Kidney (tissue), 14 donors: Measurements from ENCODE around the gene ACTR1A. TPM values are rescaled to one million over a fixed set of nuclear protein-coding genes. Genes with fewer than 3 reads are reported as not detected.
"Not testable (repeated sequence)": the region's sequence is repeated elsewhere in the genome, so short reads cannot be mapped to it uniquely, and the experiment has no call there.

Experiments
- DNase-seq, 5 donors: peaks; one replicate each; pipeline ENCODE4 v3.0.0-alpha.2; 2013 to 2020
- FAIRE-seq: peaks from 2 replicates; lab custom pipeline; 2012; peaks lifted over from hg19 to GRCh38; lab: Jason Lieb, UNC
- H3K27ac ChIP-seq, 2 donors: one replicate each; pipeline ENCODE4 v1.7.0; 2013; ENCODE audit warnings: low read depth in 2 of 2, low read length in 2 of 2, inconsistent platforms in 1 of 2
- H3K27me3 ChIP-seq: one replicate; pipeline ENCODE4 v1.7.1; 2013; ENCODE audit warnings: low read length, inconsistent platforms; ENCODE audit not compliant: control insufficient read depth, insufficient read depth
- H3K36me3 ChIP-seq, 3 donors: one replicate each; pipeline versions ENCODE4 v1.7.0 to v1.7.1; 2013; ENCODE audit warnings: low read length in 3 of 3, control low read depth in 1 of 3, inconsistent platforms in 1 of 3; ENCODE audit not compliant: insufficient read depth in 3 of 3, control insufficient read depth in 2 of 3
- H3K4me1 ChIP-seq, 3 donors: one replicate each; pipeline versions ENCODE4 v1.7.0 to v1.7.1; 2013; ENCODE audit warnings: low read length in 3 of 3, inconsistent platforms in 1 of 3, low read depth in 1 of 3; ENCODE audit not compliant: control insufficient read depth in 2 of 3, insufficient read depth in 2 of 3
- H3K4me3 ChIP-seq, 3 donors: one replicate each; pipeline versions ENCODE4 v1.7.0 to v1.8.1; 2013; ENCODE audit warnings: low read length in 3 of 3, control low read depth in 1 of 3, inconsistent platforms in 1 of 3
- H3K9ac ChIP-seq, 3 donors: one replicate each; pipeline versions ENCODE4 v1.7.0 to v1.7.1; 2013; ENCODE audit warnings: low read length in 3 of 3, control low read depth in 1 of 3, inconsistent platforms in 1 of 3
- H3K9me3 ChIP-seq, 3 donors: one replicate each; pipeline versions ENCODE4 v1.7.0 to v1.7.1; 2013; ENCODE audit warnings: low read length in 3 of 3, control low read depth in 1 of 3, inconsistent platforms in 1 of 3; ENCODE audit not compliant: control insufficient read depth in 2 of 3, insufficient read depth in 1 of 3
- intact Hi-C: fragments of 100-400 bp; cut with DNase I; formaldehyde crosslinking; loops from one replicate; pipeline ENCODE4 v1.11.1; 2022
- polyA plus RNA-seq: library from polyadenylated mRNA; stranded (reverse); fragments of 350-450 nt; fragmentation: Illumina TruSeq; extraction: RNeasy Lipid Tissue Mini Kit (QIAGEN cat#74804); gene quantifications from one replicate; pipeline ENCODE4 v1.2.3, GENCODE V29; 2014; ENCODE audit warnings: low read depth, low replicate concordance; ENCODE audit not compliant: insufficient read depth
- total RNA-seq: library from RNA; stranded (reverse); fragmentation: NEBNext Ultra II Directional; extraction: Animal tissue kit (Norgen Biotek cat#: 25700); gene quantifications from one replicate; pipeline ENCODE4 v1.2.1, GENCODE V29; 2021
- TF ChIP-seq, protein P1 (sequence below): IDR thresholded peaks from 3 replicates; pipeline ENCODE4 v1.5.1; 2012; ENCODE audit warnings: mild to moderate bottlenecking, moderate library complexity, borderline replicate concordance; ENCODE audit not compliant: insufficient read depth; ENCODE audit errors: extremely low read depth
- donor health status: control.
- donor health status: control.
- donor health status: control.
- donor health status: control.
- donor health status: control.
- donor health status: DM: yes; HTN: yes; CAD: no.
- donor health status: Normal renal cell carcinoma (clear cell type).

The ACTR1A gene
- total and polyA plus RNA-seq, 2 donors from 2014 or later, result 74.2 to 74.7 TPM

DNA sequence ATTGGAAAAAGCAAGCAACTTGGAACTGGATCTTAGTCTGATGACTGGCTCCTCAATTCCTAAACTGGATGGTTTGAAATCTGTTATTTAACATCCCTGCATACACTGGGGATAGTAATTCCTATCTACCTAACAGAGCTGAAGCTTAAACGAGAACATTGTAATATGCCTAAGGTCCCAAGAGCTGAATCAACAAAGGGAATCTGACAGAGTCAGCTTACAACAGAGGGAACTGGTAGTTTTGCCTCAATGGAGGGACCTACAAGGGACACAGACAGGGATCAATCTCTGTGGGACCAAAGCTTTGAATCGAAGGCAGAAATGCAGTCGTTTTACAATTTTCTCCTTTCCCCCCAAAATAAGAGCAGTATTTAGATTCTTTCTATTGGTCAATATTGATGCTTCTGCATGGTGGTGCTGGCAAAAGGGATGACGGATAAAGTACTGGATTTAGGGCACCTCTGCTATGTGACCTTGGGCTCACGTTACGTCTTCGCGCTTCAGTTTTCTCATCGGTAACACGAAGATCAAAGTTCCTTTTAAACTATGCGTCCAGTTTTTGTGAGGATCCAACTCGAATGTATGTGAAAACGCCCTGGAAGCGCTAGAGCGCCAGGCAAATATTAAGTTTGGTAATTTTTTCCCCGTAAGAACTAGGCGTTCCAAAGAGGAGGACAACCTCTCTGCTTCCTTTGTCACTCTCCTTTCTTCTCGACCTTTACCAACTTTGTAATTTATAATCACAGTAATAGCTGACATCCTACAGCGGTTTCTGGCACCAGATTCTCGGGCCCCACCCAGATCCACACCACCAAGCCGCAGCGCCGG is 1.1 kb downstream of the ACTR1A start:
- intact Hi-C loops, result no loop called here
- Histone ChIP-seq H3K4me1 (peaks cover 0 to 17% (median 11%) of the 10 kb centered on the region in 3 donors), H3K27ac (peak overlapping the region in 1 of 2 donors; percentile 65), H3K27me3 (no peaks in the 10 kb centered on the region), H3K9me3 (no peaks in the 10 kb centered on the region), H3K4me3 (peak overlapping the region; percentile 94 to 100 (median 95)), H3K36me3 (no peaks in the 10 kb centered on the region), H3K9ac (peak overlapping the region; percentile 72 to 78 (median 73))
- DNase-seq (peak in 1 of 5 donors; percentile 36), FAIRE-seq (no peak)
- TF ChIP-seq, protein P1, sequence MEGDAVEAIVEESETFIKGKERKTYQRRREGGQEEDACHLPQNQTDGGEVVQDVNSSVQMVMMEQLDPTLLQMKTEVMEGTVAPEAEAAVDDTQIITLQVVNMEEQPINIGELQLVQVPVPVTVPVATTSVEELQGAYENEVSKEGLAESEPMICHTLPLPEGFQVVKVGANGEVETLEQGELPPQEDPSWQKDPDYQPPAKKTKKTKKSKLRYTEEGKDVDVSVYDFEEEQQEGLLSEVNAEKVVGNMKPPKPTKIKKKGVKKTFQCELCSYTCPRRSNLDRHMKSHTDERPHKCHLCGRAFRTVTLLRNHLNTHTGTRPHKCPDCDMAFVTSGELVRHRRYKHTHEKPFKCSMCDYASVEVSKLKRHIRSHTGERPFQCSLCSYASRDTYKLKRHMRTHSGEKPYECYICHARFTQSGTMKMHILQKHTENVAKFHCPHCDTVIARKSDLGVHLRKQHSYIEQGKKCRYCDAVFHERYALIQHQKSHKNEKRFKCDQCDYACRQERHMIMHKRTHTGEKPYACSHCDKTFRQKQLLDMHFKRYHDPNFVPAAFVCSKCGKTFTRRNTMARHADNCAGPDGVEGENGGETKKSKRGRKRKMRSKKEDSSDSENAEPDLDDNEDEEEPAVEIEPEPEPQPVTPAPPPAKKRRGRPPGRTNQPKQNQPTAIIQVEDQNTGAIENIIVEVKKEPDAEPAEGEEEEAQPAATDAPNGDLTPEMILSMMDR, result no peak

DNA sequence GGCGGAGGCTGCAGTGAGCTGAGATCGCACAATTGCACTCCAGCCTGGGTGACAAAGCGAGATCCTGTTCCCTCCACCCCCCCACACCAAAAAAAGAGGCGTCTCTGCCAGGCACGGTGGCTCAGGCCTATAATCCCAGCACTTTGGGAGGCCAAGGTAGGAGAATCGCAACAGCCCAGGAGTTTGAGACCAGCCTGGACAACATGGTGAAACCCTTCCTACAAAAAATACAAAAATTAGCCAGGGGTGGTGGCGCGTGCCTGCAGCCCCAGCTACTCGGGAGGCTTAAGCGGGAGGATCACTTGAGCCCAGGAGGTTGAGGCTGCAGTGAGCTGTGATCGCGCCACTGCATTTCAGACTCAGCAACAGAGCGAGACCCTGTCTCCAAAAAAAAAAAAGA is 1.8 kb downstream of the ACTR1A start:
- FAIRE-seq, H3K27me3 ChIP-seq, H3K36me3 ChIP-seq, H3K9me3 ChIP-seq, intact Hi-C loops, H3K4me3 ChIP-seq, H3K27ac ChIP-seq, H3K9ac ChIP-seq: not testable (repeated sequence)
- peaks cover 0 to 17% (median 11%) of the 10 kb centered on the region in 3 donors for H3K4me1 ChIP-seq
- peak in 1 of 5 donors; percentile 59 for DNase-seq

DNA sequence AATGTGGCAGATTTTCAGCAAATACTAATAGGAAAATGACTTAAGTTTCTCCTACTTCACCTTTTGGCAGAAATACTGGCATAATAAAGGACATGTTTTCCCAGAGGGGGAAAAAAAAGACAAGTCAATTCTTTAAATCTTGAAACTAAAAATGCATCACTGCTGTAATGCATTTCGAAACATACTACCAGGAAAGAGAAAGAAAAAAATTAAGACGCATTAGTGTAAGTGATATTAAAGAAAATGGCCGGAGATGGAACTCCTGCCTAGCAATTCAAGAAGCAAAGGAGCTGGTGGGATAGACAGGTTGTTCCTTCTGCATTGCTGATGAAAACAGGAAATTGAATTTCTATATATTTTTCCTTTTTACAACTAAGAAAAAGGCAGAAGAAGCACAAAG is 3.2 kb downstream of the ACTR1A start:
- Histone ChIP-seq H3K9ac (no peak overlapping the region), H3K27me3 (no peaks in the 10 kb centered on the region), H3K4me3 (no peak overlapping the region), H3K4me1 (peaks cover 0 to 11% (median 3%) of the 10 kb centered on the region in 3 donors), H3K36me3 (no peaks in the 10 kb centered on the region), H3K9me3 (no peaks in the 10 kb centered on the region), H3K27ac (no peak overlapping the region)
- DNase-seq (no peak), FAIRE-seq (no peak)
- intact Hi-C loops, result no loop called here
- TF ChIP-seq, protein P1, result no peak

DNA sequence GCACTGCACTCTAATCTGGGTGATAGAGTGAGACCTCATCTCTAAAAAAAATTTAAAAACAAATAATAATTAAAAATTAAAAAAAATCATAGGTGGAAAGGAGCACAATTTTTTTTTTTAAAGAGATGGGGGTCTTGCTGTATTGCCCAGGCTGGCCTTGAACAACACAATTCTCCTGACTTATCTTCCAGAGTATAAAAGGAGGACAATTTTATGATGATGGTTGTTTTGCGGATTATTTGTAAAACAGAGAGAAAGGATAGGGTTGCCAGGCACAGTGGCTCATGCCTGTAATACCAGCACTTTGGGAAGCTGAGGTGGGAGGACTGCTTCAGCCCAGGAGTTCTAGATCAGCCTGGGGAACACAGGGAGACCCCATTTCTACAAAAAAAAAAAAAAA is 5.0 kb downstream of the ACTR1A start:
- Histone ChIP-seq H3K9ac (no peak overlapping the region), H3K9me3 (no peaks in the 10 kb centered on the region), H3K4me3 (no peak overlapping the region), H3K36me3 (no peaks in the 10 kb centered on the region), H3K4me1 (peaks cover 0 to 9% (median 0%) of the 10 kb centered on the region in 3 donors), H3K27me3 (no peaks in the 10 kb centered on the region), H3K27ac (no peak overlapping the region)
- intact Hi-C loops, result no loop called here
- TF ChIP-seq, protein P1, result no peak
- no peak for FAIRE-seq
- no peak for DNase-seq
